GM19035 (cell line): ENCODE results near the gene CPT1A.
"Not testable (repeated sequence)": the region's sequence is repeated elsewhere in the genome, so short reads cannot be mapped to it uniquely, and the experiment has no call there.

Experiments
- ATAC-seq: cut with Tn5 transposase; IDR thresholded peaks from one replicate; pipeline ENCODE4 v1.9.1; 2021; ENCODE audit not compliant: unreplicated experiment

The CPT1A gene

DNA sequence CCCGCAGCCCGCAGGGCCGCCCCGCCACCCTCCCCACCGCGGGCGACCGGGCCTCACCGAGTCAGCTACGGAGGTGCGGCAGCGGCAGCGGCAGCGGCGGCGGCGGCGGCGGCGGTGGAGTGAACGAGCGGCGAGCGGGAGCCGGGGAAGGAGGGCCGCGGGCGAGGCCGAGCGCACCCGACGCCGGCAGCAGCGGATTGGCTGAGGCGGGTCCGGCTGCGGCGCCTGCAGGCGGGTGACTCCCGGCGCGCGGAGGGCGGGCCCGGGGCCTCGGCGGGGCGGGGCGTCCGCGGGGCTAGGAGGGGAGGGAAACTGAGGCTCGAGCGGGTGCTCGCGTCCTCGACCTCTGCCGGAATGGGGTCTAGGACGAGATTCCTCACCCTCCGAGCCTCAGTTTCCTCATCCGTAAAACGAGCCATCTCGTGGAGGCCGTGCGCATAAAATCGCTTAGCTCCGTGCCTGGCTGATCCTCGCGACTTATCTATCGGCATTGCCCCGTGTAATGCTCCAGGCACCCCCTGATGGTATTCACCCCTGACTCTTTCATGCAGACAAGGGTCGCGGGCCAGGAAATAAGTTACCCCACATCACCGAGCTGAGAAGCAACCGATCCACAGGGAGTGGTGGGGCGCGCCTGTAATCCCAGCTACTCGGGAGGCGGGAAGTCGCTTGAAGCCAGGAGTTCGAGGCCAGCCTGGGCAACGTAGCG, at the start of gene CPT1A:
Gene CPT1A (minus strand): TSS at position 199 of the 709 bp plus-strand sequence. CDS start 26,442 bp downstream, outside the sequence.
- ATAC-seq: no peak

DNA sequence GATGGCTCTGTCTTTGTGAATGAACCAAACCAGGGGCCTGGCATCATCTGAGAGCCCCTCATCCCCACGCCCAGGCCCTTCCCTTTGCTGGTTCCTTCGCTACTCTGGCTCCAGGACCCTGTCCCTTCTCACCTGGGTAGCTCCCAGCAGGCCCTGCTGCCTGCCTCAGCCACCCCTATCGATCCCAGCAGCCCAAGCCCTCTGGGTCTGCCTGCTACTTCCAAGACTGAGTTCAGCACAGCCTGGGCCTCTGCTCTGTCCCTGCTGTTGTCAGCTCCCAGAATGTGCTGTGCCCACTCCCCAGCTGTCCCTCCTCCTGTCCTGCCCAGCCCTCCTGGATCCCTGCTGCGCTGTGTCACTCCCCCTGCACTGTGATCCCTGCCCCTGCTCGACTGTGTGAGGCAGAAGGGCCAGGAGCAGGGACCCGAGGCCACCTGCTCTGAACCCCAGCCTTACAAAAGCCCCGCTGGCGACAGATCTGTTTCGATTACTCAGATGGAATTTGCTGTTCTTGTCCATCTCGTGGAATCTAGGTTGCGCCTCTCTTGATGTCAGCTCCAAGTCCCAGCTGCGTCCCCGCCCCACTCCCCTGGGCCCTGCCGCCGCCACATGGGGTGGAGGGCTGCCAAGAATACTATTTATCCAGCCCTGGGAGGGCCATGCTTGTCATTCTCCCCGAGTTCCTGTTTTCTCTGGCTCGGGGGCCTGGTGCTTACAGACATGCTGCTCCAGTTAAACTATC, 48.9 kb upstream of the CPT1A start:
- ATAC-seq: no peak

DNA sequence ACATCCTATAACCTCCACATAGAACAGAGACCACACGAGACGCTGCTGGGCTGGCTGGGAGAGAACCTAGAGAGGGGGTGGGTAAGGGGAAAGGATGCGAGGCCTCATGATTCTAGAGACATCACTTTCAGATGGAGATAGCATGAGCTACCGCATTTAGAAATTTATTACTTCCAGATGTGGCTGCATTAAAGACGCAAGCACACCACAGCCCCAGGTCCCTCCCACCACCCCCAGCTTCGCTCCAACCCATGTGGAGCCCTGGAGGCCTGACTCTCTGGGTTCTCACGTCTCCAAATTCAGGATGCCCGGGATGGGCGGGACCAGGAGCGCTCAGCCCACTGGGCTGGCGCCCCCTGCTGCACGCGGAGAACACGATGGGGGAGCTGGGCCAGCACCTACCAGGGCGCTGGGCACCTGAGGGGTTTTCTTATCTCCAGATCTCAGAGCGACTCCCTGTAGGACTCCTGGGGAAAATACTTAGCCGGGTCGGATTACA, 48.3 kb upstream of the CPT1A start:
- no peak for ATAC-seq

DNA sequence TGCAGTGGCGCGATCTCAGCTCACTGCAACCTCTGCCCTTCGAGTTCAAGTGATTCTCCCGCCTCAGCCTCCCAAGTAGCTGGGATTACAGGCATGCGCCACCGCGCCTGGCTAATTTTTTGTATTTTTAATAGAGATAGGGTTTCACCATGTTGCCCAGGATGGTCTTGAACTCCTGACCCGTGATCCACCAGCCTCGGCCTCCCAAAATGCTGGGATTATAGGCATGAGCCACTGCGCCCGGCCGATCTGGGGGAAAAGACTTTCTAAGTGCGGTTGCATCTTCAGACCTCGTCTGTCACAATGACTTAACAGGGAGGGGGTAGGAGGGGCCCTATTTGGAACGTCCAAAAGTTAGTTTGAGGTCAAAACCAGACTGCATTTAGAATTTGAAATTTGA, 43.1 kb upstream of the CPT1A start:
- not testable (repeated sequence) for ATAC-seq

DNA sequence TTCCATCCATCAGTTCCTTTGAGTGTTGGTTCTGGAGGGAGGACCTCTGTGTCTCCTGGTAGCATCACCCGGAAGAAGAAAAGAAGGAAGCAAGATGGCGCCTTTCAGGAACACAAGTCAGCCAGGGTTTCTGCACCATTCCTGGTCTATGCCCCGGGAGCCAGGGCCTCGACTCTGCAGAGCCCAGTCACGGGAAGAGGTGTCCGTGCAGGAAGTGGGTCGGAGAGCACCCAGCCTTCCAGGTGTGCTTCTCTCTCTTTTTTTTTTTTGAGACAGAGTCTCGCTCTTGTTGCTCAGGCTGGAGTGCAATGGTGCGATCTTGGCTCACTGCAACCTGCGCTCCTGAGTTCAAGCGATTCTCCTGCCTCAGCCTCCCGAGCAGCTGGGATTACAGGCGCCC, 40.7 kb upstream of the CPT1A start:
- no peak for ATAC-seq

DNA sequence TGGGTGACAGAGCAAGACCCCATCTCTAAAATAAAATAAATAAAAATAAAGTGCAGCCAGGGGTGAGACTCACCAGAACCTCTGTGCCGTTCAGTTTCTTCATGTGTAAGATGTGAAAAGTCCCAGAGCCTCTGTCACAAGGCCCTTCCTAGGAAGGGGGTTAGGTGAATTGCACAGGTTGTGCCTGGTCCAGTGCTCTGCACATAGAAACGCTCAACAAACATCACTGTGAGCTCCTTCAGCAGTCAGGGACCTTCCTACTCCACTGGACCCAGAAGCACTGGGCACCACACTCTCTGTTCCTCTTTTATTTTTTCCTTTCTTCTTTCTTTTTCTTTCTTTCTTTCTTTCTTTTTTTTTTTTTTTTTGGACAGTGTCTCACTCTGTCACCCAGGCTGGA, 39.6 kb upstream of the CPT1A start:
- ATAC-seq: no peak

DNA sequence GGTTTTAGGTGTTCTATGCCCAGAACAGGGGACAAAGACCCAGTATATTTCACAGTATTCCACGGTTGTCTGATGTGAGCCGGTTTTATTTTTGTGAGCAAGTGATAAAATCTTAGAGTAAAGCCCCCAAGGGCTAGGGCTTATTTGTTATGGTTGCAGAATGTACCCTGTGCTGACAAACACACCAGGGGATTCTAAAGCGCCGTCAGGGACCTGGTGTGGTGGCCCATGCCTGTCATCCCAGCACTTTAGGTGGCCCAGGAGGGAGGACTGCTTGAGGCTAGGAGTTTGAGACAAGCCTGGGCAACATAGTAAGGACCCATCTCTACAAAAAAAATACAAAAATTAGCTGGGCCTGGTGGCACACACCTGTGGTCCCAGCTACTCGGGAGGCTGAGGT, 39.1 kb upstream of the CPT1A start:
- no peak for ATAC-seq

DNA sequence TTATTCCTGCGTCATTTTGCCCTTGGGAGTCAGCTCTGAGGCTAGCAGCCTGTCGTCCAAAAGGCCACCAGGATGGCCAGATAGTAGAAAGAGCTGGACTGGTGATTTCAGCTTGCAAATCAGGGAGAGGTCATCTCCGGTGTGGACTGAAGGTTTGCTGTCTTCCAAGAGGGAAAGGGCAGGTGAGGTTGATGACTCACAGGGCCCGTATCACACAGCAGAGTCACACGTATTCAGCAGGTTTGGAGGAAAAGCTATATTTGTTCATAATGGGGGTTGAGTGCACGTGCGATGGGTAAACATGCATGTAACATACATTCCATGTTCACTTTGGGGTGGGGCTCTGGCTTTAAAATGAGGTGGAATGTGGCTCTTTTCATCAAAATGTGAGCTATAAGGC, 36.3 kb upstream of the CPT1A start:
- no peak for ATAC-seq

DNA sequence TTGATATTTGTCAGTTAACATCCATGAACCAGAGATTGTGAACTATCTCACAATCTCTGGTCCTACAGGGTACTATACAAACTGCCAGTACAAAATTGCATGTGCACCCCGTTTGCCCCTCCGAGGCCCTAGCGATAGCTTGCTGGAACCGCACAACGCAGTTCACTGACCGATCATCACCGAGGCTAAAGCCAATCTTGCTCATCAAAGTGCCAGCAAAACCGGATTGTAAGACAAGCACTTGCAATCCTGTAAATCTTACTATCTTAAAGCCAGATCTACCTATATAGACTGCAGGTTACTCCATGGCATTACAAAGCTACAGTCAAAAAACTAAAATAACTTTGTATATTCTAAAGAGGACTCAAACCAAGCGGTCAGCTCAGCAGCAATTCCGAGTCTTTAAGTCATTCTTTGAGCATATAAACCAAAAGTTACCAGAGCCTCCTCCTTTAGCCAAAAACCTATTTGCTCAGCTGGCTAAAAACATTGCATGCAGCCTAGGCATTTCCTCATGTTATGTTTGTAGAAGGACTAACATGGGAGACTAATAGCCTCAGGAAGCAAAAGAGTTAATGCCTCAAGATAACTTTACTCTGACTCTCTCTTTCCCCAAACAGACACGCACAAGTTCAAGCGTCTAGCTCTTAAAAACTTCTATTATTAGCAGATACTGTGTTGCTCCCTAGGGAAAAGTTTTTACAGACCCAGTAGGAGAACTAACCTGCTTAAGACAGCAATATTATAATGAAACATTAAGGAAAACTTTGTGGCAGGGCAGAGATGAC, 30.7 kb upstream of the CPT1A start:
- ATAC-seq: no peak

DNA sequence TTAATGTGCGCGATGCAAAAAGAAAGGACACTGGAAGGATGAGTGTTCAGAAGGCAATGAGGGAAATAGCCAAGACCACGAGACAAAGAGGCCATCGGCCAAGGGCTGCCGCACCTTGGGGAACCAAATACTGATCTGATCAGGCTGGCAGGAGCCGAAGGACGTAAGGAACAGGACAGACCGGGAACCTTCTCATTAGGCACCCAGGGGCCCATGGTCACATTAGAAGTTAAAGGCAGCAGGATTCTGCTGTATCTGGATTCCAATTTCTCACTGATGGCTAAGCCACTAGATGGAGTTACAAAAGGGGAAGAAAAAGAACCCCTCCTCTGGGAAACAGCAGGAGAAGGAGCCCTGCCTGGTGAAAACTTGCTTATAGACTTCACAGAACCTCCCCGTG, 28.8 kb upstream of the CPT1A start:
- ATAC-seq: no peak

DNA sequence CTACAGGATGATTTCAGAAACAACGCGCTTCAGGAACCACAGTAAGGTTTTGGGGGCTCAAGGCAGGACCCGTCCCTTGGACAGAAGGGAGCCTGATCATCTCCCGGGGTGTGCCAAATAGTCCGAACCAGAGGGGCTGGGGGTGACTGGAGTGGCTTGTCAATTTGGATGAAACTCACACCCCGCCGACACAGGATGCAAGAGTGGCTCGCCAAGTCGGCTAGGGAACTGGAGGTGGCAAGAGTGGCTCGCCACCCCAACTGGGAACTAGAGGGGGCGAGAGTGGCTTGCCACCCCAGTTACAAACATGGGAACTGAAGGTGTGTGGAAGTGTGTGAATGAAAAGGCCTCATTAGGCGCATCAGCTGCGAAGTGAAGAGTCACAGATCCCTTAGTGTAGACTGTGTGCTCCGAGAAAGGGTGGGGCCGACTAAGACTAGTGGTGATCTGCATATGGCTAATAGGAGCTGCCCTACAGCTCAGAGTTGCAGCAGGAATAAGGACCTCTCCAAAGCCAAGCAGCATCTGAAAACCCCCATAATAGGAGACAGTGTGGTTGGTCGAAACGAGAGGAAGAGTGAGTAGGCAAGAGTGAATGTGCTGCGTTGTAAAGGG, 26.6 kb upstream of the CPT1A start:
- ATAC-seq: no peak

DNA sequence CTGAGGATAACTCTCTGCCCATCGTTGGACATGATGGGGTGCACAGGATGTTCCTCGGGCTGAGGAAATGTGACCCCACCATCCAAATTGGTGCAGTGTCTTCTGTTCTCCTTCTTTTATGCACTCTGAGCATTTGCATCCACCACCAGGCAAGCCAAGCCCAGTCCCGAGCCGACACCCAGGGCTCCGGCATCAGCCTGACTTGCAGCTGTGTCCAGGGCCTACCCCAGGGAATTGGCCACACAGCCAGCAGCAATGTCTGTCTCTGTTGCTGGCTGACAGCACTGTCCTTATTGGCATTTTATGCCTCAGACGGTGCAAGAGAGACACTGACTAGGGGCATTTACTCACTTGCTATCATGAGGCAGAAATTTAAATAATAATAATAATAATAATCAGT, 25.4 kb upstream of the CPT1A start:
- ATAC-seq: no peak

DNA sequence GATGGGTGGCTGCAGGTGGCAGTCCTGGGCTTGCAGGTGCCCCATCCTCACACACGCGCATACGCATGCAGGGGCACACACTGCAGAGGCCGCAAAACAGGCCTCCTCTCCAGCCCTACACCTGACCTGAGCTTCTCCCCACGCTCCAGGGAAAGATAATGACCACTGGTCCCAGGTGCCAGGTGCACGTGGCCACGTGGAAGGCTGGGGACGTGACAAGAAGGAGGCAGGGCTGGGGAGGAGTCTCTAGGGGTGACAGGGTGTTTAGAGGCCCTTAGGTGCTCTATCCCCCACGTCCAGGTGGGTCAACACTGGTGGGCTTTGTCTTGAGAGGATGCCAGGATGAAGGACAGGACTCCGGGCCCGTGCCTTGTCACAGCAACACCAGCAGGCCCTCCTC, 23.5 kb upstream of the CPT1A start:
- ATAC-seq: no peak

DNA sequence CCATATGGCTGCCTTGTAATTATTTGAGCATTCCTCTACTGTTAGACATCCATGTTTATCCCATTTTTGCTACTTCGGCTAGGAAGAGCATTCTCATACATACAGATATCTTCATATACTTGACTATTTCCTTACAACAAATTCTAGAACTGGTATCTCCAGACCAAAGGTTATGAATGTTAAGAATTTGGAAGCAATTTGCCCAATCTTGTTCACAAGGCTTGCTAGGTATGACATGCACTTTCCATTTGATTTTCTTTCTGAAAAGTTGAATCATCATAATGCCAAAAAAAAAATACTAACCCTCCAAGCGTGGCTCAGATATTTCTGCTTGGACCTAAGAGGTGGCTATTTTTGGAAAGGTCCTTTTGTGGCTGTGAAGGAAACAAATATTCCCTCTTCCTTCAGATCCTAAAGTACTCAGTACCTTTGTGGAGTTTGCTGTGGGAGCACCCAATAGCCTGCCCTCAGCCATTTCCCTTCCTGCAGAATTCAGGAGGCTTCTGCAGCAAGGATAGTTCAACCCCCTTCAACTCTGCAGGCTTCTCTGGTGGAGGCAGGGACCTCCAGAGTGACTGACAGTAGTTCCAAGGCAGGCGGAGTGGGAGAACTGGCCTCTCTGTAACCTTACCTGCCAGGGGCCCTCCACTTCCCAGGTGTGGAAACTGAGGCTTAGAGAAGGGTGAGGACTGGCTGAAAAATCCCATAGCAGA, 22.0 kb upstream of the CPT1A start:
- no peak for ATAC-seq

DNA sequence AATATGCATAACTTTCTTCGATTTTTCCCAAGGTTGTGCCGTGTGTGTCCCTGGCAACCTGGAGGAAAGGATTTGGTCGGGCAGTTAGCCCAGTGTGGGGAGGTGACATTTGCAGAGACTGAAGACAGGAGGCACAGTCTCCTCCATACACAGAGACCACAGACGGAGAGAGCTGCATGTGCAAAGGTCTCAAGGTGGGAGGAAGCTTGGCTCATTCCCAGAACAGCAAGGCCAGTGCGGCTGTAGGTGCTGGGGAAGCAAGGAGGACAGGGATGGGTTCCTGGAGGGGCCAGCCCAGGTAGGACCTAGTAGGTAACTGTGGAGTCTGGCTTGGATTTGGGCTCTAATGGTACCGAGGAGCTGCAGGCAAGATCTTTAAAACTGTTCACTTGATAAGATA, 20.7 kb upstream of the CPT1A start:
- no peak for ATAC-seq

DNA sequence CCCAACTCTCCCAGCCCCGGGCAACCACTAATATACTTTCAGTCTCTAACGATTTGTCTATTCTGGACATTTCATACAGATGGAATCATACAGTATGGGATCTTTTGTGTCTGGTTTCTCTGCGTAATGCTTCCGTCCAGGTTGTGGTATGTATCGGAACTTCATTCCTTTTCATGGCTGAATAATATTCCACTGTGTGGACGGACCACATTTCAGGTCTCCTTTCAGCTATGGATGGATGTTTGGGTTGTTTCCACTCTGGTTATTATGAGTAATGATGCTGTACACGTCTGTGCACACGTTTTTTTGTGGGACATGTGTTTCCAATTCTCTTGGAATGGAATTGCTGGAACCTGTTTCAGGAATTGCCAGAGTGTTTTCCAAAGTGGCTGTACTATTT, 17.4 kb upstream of the CPT1A start:
- ATAC-seq: no peak

DNA sequence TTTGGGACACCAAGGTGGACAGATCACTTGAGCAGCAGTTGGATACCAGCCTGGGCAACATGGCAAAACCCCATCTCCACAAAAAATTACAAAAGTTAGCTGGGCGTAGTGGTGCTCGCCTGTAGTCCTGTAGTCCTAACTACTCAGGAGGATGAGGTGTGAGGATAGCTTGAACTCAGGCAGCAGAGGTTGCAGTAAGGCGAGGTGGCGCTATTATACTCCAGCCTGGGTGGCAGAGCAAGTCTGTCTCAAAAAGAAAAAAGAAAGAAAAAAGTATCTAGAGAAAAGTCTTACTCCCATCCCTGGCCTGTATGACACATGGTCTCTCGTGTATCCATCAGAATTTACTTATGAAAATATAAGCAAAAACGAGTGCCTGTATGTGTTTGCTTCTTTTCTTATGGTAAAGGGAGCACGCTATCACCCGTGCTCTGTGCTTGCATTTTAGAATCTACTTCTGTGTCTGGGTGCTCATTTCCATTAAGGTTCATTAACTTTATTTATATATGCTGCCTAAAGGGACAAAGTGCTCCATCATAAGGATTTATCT, 15.4 kb upstream of the CPT1A start:
- ATAC-seq: no peak

DNA sequence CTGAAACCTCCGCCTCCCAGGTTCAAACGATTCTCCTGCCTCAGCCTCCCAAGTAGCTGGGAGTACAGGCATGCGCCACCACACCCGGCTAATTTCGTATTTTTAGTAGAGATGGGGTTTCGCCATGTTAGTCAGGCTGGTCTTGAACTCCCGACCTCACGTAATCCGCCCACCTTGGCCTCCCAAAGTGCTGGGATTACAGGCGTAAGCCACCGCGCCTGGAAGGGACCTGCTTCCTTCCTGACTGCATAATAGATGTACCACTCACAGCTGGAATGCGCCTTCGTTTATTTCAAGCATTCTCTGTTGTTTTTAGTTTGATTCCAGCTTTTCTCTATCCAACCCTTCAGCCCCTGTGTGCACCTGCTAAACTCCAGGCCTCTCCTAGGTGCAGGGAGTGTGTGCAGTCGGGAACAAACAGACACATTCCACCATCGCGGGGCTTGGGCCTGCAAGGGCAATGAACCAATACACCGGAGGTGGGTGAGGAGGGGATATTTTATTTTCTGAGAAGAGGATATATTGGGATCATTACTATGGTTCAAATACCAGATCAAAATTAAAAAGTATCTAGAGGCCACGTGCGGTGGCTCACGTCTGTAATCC, 14.8 kb upstream of the CPT1A start:
- ATAC-seq: not testable (repeated sequence)

DNA sequence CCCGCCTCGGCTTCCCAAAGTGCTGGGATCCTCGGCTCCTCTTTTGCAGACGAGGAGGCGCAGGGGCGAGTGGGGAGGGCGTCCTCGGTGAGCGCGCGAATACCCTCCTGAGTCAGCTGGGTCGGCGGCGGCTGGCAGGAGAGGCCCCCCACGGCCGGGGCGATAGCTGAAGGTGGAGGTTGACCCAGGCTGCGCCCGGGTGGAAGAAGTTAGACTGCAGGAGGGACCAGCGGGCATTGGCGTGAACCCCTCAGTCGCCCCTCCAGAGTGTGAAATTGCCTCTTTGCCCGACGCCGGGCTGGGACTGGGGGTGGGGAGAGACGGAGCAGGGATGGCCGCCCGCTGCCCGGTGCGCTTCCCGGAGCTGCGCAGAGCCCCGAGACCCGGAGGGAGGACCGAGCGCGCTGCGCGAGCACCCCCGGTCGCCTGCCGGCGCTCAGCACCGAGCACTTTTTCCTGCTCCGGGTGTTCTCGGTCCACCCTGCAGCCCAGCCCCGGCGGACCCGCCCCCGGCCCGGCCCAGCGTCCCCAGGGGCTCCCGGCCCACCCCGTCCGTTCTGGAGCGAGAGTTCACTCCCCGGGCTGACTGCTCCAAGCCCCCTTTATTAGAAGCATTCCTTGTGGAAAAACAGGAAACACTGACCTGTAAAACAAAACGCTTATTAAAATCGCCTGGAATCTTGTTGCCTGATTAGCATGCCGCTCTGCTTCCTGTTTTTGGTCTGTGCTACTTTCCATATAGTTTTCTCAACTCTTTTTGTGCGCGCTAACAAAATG, 13.7 kb upstream of the CPT1A start:
- ATAC-seq: no peak
